K562 (cell line): ENCODE measurements around the gene PYROXD2. TPM values are rescaled to one million over a fixed set of nuclear protein-coding genes. Genes with fewer than 3 reads are reported as not detected.

ENCODE experiments used
- ATAC-seq: fragments of 200-7000 bp; cut with Tn5 transposase; 3 replicates; pipeline ENCODE4 v1.9.1; 2020; ENCODE audit warnings: moderate library complexity
- BruUV-seq: library from RNA; stranded (reverse); fragments of 400-500 nt; replicated peaks from 2 replicates; lab custom pipeline; 2021; lab: Mats Ljungman, UMichigan
- CTCF ChIA-PET: fragments of 300-600 bp; formaldehyde crosslinking; extraction: SDS; loops from one replicate; lab custom pipeline; 2021; ENCODE audit warnings: low intra/inter-chr PET ratio; lab: Yijun Ruan, JAX
- POLR2A ChIA-PET: fragments of 300-600, 350-650 bp; sonication (Branson Sonifier 250); formaldehyde crosslinking; extraction: SDS; loops from one replicate; lab custom pipeline; 2021; ENCODE audit warnings: antibody characterized with exemption, inconsistent platforms; lab: Yijun Ruan, JAX
- DNase-seq, 4 experiments: peaks; one replicate each; pipeline versions ENCODE4 v3.0.0 to v3.0.0-alpha.2; 2011 to 2018; ENCODE audit warnings: low spot score in 3 of 4, mixed read lengths in 3 of 4; ENCODE audit errors: extremely low read depth in 1 of 4
- FAIRE-seq: peaks from 2 replicates; lab custom pipeline; 2011; peaks lifted over from hg19 to GRCh38; lab: Jason Lieb, UNC
- H2AFZ ChIP-seq: 2 replicates; pipeline ENCODE4 v1.6.0; 2011; ENCODE audit warnings: low read depth, low read length, control low read depth, inconsistent platforms
- H3K27ac ChIP-seq: fragments of 200-600 bp; 3 replicates; pipeline ENCODE4 v1.8.0; 2011; ENCODE audit warnings: low read depth, mild to moderate bottlenecking, control low read depth, inconsistent platforms, low read length, moderate library complexity, mixed read lengths; ENCODE audit errors: extremely low read depth
- H3K27me3 ChIP-seq, 2 experiments: fragments of 300-600 bp in 1 of 2; 2 replicates in 1 of 2; 3 replicates in 1 of 2; pipeline versions ENCODE4 v1.6.0 to v1.8.0; 2011; ENCODE audit warnings: inconsistent platforms in 2 of 2, low read length in 2 of 2, mild to moderate bottlenecking in 1 of 2, mixed read lengths in 1 of 2, moderate library complexity in 1 of 2; ENCODE audit not compliant: control insufficient read depth in 2 of 2, insufficient read depth in 2 of 2
- H3K36me3 ChIP-seq: fragments of 300-600 bp; 3 replicates; pipeline ENCODE4 v1.8.0; 2011; ENCODE audit warnings: mild to moderate bottlenecking, low read length, inconsistent platforms; ENCODE audit not compliant: control insufficient read depth, insufficient read depth
- H3K4me1 ChIP-seq, 2 experiments: fragments of 200-600 bp in 1 of 2; replicated peaks in 1 of 2; 2 replicates in 1 of 2; 3 replicates in 1 of 2; pipeline versions ENCODE4 v1.5.1 to v1.8.0; 2011; ENCODE audit warnings: inconsistent platforms in 2 of 2, low read length in 2 of 2, mild to moderate bottlenecking in 1 of 2, mixed read lengths in 1 of 2, moderate library complexity in 1 of 2; ENCODE audit not compliant: control insufficient read depth in 2 of 2, insufficient read depth in 2 of 2
- H3K4me2 ChIP-seq: 2 replicates; pipeline ENCODE4 v1.6.1; 2011; ENCODE audit warnings: low read length, control low read depth, inconsistent platforms, mixed read lengths; ENCODE audit not compliant: insufficient read depth
- H3K4me3 ChIP-seq: fragments of 200-600 bp; sonication (generic), shearing (Covaris generic); 2 replicates; pipeline ENCODE4 v1.5.1; 2016; ENCODE audit warnings: control low read depth, inconsistent platforms
- H3K79me2 ChIP-seq: fragments of 200-600 bp; 3 replicates; pipeline ENCODE4 v1.8.0; 2011; ENCODE audit warnings: low read length, inconsistent platforms; ENCODE audit not compliant: control insufficient read depth, insufficient read depth
- H3K9ac ChIP-seq, 2 experiments: 2 replicates each; pipeline versions ENCODE4 v1.6.0 to v1.6.1; 2011; ENCODE audit warnings: low read depth in 2 of 2, low read length in 2 of 2, control low read depth in 1 of 2, inconsistent platforms in 1 of 2, mild to moderate bottlenecking in 1 of 2, mixed read lengths in 1 of 2; ENCODE audit not compliant: insufficient read depth in 1 of 2
- H3K9me1 ChIP-seq: one replicate; pipeline ENCODE4 v1.6.0; 2011; ENCODE audit warnings: inconsistent platforms, mild to moderate bottlenecking, low read length, moderate library complexity; ENCODE audit not compliant: control insufficient read depth, insufficient read depth
- H3K9me3 ChIP-seq: replicated peaks from 2 replicates; pipeline ENCODE4 v1.5.1; 2011; ENCODE audit warnings: low read depth, low read length, inconsistent platforms; ENCODE audit not compliant: control insufficient read depth, insufficient read depth
- H4K20me1 ChIP-seq: replicated peaks from 2 replicates; pipeline ENCODE4 v1.6.1; 2011; ENCODE audit warnings: low read length, inconsistent platforms, mixed read lengths; ENCODE audit not compliant: control insufficient read depth, insufficient read depth
- COPS2 ChIP-seq: fragments of 450-650 bp; conservative IDR thresholded peaks from 2 replicates; pipeline ENCODE4 v1.6.1; 2016; ENCODE audit warnings: mild to moderate bottlenecking, moderate library complexity
- FOXK1 ChIP-seq: sonication (generic); formaldehyde crosslinking; IDR thresholded peaks from 2 replicates; pipeline ENCODE4 v1.8.0; 2022; ENCODE audit warnings: missing genetic modification reagents, mild to moderate bottlenecking, borderline replicate concordance
- HEY1 ChIP-seq: fragments of 250-450 bp; sonication (Bioruptor Pico); IDR thresholded peaks from 2 replicates; pipeline ENCODE4 v1.5.0; 2020; ENCODE audit warnings: mild to moderate bottlenecking, moderate library complexity, borderline replicate concordance
- NCOA4 ChIP-seq: fragments of 450-650 bp; IDR thresholded peaks from 2 replicates; pipeline ENCODE4 v1.6.1; 2018; ENCODE audit warnings: mild to moderate bottlenecking; ENCODE audit not compliant: partially characterized antibody
- NR4A1 ChIP-seq, 2 experiments: fragments of 250-450 bp in 1 of 2; fragments of 450-650 bp in 1 of 2; sonication (Bioruptor Pico) in 1 of 2; IDR thresholded peaks; 2 replicates each; pipeline versions ENCODE4 v1.4.0 to v1.6.1; 2016 to 2020; ENCODE audit warnings: mild to moderate bottlenecking in 2 of 2, missing compliant biosample characterization in 1 of 2, missing genetic modification characterization in 1 of 2, moderate library complexity in 1 of 2
- POLR2AphosphoS2 ChIP-seq: IDR thresholded peaks from 2 replicates; pipeline ENCODE4 v1.6.1; 2012; ENCODE audit warnings: low read length, improper control_type of control experiment
- ZNF253 ChIP-seq: fragments of 250-450 bp; sonication (Bioruptor Pico); conservative IDR thresholded peaks from 2 replicates; pipeline ENCODE4 v1.6.1; 2021; ENCODE audit warnings: mild to moderate bottlenecking
- ZNF766 ChIP-seq: fragments of 200-800 bp; sonication (Bioruptor generic); conservative IDR thresholded peaks from 2 replicates; pipeline ENCODE4 v1.6.1; 2016; ENCODE audit warnings: missing genetic modification characterization, missing compliant biosample characterization
- WGBS: fragments of 100-300 bp; shearing (Covaris generic); methylation state at CpG from one replicate; pipeline ENCODE4 v1.1.6; 2016; ENCODE audit warnings: low coverage, mixed read lengths; ENCODE audit not compliant: insufficient coverage; ENCODE audit errors: missing lambda C conversion rate; 5-methylcytosine and 5-hydroxymethylcytosine counted together
- in situ Hi-C: fragments of 300-500 bp; cut with MboI; formaldehyde crosslinking; loops from 4 replicates; pipeline ENCODE4 v1.15.0; 2018; ENCODE audit warnings: inconsistent platforms, mixed read lengths
- intact Hi-C: fragments of 100-400 bp; cut with micrococcal nuclease; formaldehyde crosslinking; loops from 2 replicates; pipeline ENCODE4 v1.14.2; 2022
- polyA plus RNA-seq, 8 experiments: library from polyadenylated mRNA; depleted of rRNA in 4 of 8; stranded (reverse) in 5 of 8; unstranded in 3 of 8; fragments of >200 nt; fragmentation: Nextera tagmentation in 2 of 8; fragmentation: Illumina TruSeq in 1 of 8; extraction: Ambion mirVana in 2 of 8; extraction: Trizol in 1 of 8; gene quantifications; 2 replicates each; pipeline versions ENCODE4 v1.2.1 to v1.2.3, GENCODE V29; 2011 to 2014; ENCODE audit warnings: inconsistent platforms in 1 of 8, missing spikeins in 1 of 8
- total RNA-seq, 7 experiments: library from RNA; depleted of rRNA in 6 of 7; stranded (reverse); fragments of >200 nt in 6 of 7; fragmentation: Illumina TruSeq in 2 of 7; extraction: Trizol in 2 of 7; gene quantifications; 2 replicates each; pipeline versions ENCODE4 v1.2.1 to v1.2.3, GENCODE V29; 2011 to 2021; ENCODE audit warnings: low replicate concordance in 1 of 7
- TF ChIP-seq, protein P1 (sequence below), 2 experiments: fragments of 450-650 bp; IDR thresholded peaks; 2 replicates each; pipeline ENCODE4 v1.6.1; 2018; ENCODE audit warnings: mild to moderate bottlenecking in 2 of 2, low read depth in 1 of 2; ENCODE audit not compliant: partially characterized antibody in 2 of 2

The PYROXD2 gene
- total and polyA plus RNA-seq, 9 of the 15 experiments (the other 6 are each of a cell fraction or from before 2014, with no cell fraction given) = 0.14 to 1.4 (median 0.58) TPM

GRCh38 chr10:98339799-98340198 is 75.2 kb downstream of the PYROXD2 start (continued):
- TF ChIP-seq NCOA4 (no peak), POLR2AphosphoS2 (no peak), ZNF253 (CRISPR knock-in tag) (no peak)

DNA sequence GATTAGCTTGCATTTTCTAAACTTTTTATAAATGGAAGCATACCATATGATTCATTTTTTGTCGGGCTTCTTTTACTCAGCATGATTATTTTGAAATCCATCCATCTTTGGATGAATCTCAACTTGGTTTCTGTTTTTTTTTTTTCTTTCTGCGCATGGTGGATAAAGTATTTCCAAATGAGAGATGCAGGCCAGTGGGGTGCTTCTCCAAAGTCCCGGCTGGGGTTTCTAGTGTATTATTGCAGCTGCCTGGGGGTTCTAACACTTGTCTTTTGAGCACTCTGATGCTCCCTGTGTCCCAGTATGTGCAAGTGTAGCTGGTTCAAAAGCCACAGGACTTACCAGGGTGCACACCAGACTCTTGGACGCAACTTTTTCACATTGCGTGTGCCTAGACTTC is 76.1 kb downstream of the PYROXD2 start:
- ATAC-seq (no peak), FAIRE-seq (no peak), DNase-seq (no peak)
- CTCF ChIA-PET = no interaction called here
- H3K4me3 ChIP-seq = no peak overlapping the region
- H3K4me1 ChIP-seq = no peaks in the 10 kb centered on the region
- H3K27ac ChIP-seq = no peak overlapping the region
- in situ Hi-C loops (no loop called here), intact Hi-C loops (no loop called here)
- POLR2A ChIA-PET = interaction anchor here (1.4 to 1.7 kb wide), 2 partner anchors 9 to 16 kb away, joined by 3 to 8 read pairs; no protein-coding TSS in a partner anchor
- WGBS = 10% methylated on average over 5 of the region's 5 CpGs
- H3K27me3 ChIP-seq = peaks cover 5 to 31% of the 10 kb centered on the region in 2 experiments; a peak in 4 of 5 replicates
- H3K36me3 ChIP-seq = no peaks in the 10 kb centered on the region
- BruUV-seq = no TSS peak
- H3K9me3 ChIP-seq = no peaks in the 10 kb centered on the region
- no peak overlapping the region for H2AFZ ChIP-seq
- H3K4me2 ChIP-seq = no peak overlapping the region
- H3K79me2 ChIP-seq = no peaks in the 10 kb centered on the region
- H3K9me1 ChIP-seq = no peaks in the 10 kb centered on the region
- H4K20me1 ChIP-seq = no peaks in the 10 kb centered on the region
- H3K9ac ChIP-seq = no peak overlapping the region
- TF ChIP-seq FOXK1 (CRISPR knock-in tag) (no peak), NR4A1 (CRISPR knock-in tag; IDR thresholded peaks at IDR 0.05) (no peak), NR4A1 (tag; IDR thresholded peaks at IDR 0.05) (no peak), HEY1 (CRISPR knock-in tag) (no peak), ZNF766 (no peak), COPS2 (no peak)
- TF ChIP-seq, protein P1, sequence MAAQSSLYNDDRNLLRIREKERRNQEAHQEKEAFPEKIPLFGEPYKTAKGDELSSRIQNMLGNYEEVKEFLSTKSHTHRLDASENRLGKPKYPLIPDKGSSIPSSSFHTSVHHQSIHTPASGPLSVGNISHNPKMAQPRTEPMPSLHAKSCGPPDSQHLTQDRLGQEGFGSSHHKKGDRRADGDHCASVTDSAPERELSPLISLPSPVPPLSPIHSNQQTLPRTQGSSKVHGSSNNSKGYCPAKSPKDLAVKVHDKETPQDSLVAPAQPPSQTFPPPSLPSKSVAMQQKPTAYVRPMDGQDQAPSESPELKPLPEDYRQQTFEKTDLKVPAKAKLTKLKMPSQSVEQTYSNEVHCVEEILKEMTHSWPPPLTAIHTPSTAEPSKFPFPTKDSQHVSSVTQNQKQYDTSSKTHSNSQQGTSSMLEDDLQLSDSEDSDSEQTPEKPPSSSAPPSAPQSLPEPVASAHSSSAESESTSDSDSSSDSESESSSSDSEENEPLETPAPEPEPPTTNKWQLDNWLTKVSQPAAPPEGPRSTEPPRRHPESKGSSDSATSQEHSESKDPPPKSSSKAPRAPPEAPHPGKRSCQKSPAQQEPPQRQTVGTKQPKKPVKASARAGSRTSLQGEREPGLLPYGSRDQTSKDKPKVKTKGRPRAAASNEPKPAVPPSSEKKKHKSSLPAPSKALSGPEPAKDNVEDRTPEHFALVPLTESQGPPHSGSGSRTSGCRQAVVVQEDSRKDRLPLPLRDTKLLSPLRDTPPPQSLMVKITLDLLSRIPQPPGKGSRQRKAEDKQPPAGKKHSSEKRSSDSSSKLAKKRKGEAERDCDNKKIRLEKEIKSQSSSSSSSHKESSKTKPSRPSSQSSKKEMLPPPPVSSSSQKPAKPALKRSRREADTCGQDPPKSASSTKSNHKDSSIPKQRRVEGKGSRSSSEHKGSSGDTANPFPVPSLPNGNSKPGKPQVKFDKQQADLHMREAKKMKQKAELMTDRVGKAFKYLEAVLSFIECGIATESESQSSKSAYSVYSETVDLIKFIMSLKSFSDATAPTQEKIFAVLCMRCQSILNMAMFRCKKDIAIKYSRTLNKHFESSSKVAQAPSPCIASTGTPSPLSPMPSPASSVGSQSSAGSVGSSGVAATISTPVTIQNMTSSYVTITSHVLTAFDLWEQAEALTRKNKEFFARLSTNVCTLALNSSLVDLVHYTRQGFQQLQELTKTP (IDR thresholded peaks at IDR 0.05; ENCODE audit: low read depth in 1 of 2, partially characterized antibody in 2 of 2) = no peak
